NT2/D1 (cell line): ENCODE results near the gene ANKRD6.

Experiments used
- SUZ12 ChIP-seq: IDR thresholded peaks from 2 replicates; pipeline ENCODE4 v1.6.1; 2011; ENCODE audit not compliant: insufficient read length, insufficient read depth; ENCODE audit errors: extremely low read depth
- YY1 ChIP-seq: IDR thresholded peaks from 2 replicates; pipeline ENCODE4 v1.6.1; 2011; ENCODE audit not compliant: insufficient read length, insufficient read depth
- ZNF274 ChIP-seq: IDR thresholded peaks from 2 replicates; pipeline ENCODE4 v1.6.1; 2011; ENCODE audit warnings: mild to moderate bottlenecking, low read depth, low read length

DNA sequence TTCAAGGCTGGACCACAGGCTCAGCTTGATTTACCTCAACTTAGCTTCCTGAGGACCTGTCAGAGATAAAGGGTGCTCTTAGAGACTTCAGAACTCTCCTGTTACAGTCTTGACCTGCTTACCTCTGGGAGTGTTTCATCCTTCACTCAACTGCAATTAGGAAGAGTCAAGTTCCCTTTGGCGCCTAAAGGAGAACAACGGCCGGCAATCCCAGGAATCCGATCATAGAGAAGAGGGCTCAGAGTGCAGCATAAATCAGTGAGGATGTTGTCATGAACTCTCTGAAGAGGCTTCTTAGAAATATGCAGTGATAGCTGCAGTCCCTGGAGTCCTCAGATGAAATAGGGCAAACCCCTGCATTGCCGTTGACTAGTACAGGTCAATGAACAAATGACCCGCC lies 169.2 kb downstream of the ANKRD6 start:
- TF ChIP-seq ZNF274: no peak
- TF ChIP-seq SUZ12: no peak
- TF ChIP-seq YY1: no peak
